GM18526 (cell line): Measurements from ENCODE around the gene CD6.

ENCODE experiments used
- POLR2A ChIP-seq: IDR thresholded peaks from 3 replicates; pipeline ENCODE4 v1.6.1; 2011; ENCODE audit not compliant: insufficient read length; ENCODE audit errors: extremely low read depth

CD6 gene

GRCh38 chr11:61022311-61023085, 51.0 kb downstream of the CD6 start:
- no peak for TF ChIP-seq POLR2A

DNA sequence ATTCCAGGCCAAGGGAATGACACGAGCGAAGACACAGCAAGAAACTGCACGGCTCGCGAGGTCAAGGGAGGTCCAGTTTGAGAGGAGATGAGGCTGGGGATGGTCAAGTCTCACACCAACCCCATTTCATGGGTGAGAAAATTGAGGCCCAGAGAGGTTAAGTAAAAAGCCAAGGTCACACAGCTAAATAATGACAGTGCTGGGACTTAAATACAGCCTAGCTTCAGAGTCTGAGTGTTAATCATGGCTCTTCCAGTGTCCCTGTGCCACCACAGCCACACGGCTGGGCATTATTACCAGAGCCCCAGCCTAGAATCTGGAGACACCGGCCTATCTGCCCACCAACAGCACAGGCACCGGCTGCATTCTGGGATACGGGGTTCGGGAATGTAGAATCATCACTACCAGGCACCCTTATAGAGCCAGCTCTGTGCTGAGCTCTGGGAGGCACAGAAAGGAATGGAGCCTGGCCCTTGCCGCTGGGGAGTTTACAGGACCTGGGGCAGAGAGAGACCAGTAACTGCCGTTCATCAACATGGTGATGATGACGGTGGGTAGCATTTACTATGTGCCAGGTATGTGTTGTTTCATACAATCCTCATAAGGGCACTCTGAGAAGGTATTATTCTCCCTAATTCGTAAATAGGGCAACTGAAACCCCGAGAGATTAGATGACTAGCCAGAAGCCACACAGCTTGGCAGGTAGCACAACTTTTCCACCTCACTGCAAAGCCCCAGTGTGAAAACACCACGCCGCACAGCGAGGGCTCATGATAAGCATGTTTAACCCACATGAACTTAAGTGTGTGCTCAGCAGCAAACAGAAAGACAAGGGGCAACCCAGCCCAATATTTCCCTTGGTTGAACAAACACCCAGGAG, 51.8 kb downstream of the CD6 start:
- TF ChIP-seq POLR2A = no peak

- TF ChIP-seq POLR2A = no peak
These were observed 52.5 kb downstream of the CD6 start for GRCh38 chr11:61023966-61024295.

DNA sequence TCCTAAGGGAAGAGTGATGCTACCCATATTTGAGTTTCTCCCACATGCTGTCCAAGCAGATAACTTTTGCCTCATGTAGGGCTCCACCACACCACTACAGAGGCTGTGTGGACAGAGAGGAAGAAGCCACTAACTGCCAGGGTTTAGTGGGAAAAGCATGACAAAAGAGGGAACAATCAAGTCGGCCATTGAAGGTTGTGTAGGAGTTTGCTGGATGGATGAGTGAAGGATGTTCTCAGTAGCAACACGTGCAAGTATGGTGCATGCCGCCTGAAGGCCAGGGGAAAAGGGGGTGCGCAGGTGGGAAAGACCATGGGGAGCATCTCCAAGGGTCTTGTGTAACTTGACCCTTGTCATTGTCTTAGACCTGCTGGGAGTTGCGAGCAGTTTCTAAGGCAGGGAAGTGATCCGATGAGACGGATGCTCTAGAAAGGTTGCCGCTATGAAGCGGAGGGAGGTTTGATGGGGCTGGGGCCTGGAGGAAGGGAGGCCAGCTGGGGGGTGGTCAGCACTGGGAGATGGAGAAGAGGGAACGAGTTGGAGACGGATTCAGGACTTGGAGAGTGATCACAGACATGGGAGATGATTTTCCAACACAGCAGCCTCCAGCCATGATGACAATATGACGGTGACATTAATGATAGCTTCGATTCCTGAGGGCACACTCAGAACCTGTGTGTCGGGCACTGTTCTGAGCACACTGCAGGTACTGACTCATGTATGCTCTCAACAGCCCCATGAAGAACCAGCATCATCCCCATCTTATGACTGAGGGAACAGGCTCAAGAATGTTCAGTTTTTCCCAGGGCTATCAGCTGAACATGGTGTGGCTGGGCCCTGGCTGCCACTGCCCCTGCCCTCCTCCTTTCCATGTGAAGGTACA, 53.7 kb downstream of the CD6 start:
- no peak for TF ChIP-seq POLR2A

DNA sequence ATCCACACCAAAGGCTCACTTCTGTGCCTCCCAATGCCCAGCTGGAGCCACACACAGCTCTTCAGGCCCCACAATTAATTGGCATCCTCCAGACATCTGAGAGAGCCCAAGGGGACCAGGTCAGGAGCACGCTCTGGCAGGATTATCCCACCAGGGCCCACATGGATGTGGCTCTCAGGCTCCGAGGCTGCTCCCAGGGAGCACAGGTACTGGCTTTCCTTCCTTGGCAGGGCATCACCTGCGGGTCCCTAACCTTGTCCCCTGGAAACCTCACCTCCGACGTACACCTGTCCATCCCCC, 54.3 kb downstream of the CD6 start:
- TF ChIP-seq POLR2A = no peak

GRCh38 chr11:61026121-61027031, 54.9 kb downstream of the CD6 start:
- no peak for TF ChIP-seq POLR2A

DNA sequence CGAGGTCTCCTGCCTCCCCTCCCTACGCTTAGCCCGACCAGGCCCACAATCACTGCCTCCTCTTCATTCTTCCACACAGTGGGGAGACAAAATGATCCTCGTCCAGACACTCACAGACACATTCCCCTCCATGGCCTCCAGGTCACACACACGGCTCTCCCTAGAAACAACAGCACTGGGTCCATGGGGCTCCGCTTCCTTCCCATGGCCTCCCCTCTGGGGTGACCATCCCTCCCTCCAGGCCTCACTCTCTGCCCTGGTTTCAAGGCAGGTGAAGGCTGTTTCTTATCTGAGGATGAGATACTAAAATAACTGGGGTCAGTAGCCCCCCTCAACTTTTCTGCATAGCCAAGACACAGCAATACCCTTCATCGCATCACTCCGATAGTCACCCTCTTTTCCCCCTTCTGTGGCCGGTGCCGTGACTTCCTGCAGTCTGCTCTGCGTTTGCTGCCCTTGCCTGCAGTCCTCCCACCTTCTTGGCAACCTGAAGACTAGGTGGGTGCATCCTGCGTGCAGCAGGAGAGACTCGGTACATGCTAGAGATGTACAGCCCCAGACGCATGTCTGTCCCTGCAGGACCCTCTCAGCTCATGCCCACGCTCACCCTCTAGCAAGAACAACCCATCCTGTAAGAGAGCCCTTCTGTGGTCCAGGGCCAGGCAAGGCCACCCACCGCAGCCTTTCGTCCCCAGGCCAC, 55.8 kb downstream of the CD6 start:
- TF ChIP-seq POLR2A = no peak

- no peak for TF ChIP-seq POLR2A
These were observed 56.8 kb downstream of the CD6 start for GRCh38 chr11:61028135-61028729.

GRCh38 chr11:61032824-61033223, 61.3 kb downstream of the CD6 start:
- no peak for TF ChIP-seq POLR2A

- TF ChIP-seq POLR2A = no peak
These were observed 61.9 kb downstream of the CD6 start for GRCh38 chr11:61033417-61033816.

- TF ChIP-seq POLR2A = no peak
These were observed 62.6 kb downstream of the CD6 start for GRCh38 chr11:61034111-61034510.

GRCh38 chr11:61034704-61035525, 63.4 kb downstream of the CD6 start:
- no peak for TF ChIP-seq POLR2A

DNA sequence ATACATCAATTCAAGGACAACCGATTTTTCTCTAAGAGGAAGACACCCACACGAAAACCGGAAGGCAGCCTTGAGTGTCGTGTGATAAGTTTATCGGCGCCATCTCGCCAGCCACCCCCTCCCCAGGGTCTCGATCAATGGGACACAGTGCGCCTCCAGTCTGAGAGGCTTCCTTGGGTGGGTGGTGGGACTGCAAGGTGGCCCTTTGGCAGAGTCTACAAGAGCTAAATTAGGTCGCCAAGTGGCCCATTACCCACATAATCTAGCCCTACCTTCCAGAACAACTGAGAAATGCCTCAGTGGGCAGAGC, 64.0 kb downstream of the CD6 start:
- no peak for TF ChIP-seq POLR2A
